ENCODE measurements around the gene NUFIP1. TPM values are rescaled to one million over a fixed set of nuclear protein-coding genes. Genes with fewer than 3 reads are reported as not detected.

The NUFIP1 gene
- polyA plus RNA-seq, 3 donors: 0.83 to 1.1 (median 0.95) TPM

DNA sequence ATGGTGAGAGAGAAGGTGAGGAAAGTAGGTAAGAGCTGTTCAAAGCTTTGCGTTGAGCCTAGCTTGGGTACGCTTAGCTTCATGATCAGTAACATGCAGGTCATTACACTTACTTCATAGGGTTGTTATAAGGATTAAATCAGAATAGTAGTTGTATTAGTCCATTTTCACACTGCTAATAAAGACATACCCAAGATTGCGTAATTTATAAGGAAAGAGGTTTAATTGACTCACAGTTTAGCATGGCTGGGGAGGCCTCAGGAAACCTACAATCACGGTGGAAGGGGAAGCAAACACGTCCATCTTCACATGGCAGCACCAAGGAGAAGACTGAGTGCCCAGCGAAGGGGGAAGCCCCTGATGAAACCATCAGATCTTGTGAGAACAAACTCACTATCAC lies 21.9 kb upstream of the NUFIP1 start:
- no peaks in the 10 kb centered on the region for H3K9me3 ChIP-seq (replicated peaks in 1 of 2; ENCODE audit: control insufficient read depth in 1 of 2, insufficient read depth in 1 of 2, low read length in 2 of 2)
- H3K4me3 ChIP-seq (replicated peaks in 1 of 3; ENCODE audit: low read depth in 2 of 3, low read length in 3 of 3): no peak overlapping the region
- intact Hi-C loops (cut with micrococcal nuclease): no loop called here
- no peaks in the 10 kb centered on the region for H4K20me1 ChIP-seq (ENCODE audit: insufficient read depth, low read length)
- no peak overlapping the region for H3K27ac ChIP-seq (ENCODE audit: low read depth in 1 of 2, low read length in 2 of 2)
- no peak overlapping the region for H3K4me3 Mint-ChIP-seq
- peaks cover 52 to 68% of the 10 kb centered on the region in 2 donors for H3K36me3 Mint-ChIP-seq
- H3K4me2 ChIP-seq (replicated peaks; ENCODE audit: extremely low read depth, low read length, poor library complexity, severe bottlenecking): no peak overlapping the region
- no peaks in the 10 kb centered on the region for H3K27me3 Mint-ChIP-seq (ENCODE audit: low read depth in 3 of 3)
- no peaks in the 10 kb centered on the region for H3K79me2 ChIP-seq (ENCODE audit: insufficient read depth, low read length)
- TF ChIP-seq, protein P1, sequence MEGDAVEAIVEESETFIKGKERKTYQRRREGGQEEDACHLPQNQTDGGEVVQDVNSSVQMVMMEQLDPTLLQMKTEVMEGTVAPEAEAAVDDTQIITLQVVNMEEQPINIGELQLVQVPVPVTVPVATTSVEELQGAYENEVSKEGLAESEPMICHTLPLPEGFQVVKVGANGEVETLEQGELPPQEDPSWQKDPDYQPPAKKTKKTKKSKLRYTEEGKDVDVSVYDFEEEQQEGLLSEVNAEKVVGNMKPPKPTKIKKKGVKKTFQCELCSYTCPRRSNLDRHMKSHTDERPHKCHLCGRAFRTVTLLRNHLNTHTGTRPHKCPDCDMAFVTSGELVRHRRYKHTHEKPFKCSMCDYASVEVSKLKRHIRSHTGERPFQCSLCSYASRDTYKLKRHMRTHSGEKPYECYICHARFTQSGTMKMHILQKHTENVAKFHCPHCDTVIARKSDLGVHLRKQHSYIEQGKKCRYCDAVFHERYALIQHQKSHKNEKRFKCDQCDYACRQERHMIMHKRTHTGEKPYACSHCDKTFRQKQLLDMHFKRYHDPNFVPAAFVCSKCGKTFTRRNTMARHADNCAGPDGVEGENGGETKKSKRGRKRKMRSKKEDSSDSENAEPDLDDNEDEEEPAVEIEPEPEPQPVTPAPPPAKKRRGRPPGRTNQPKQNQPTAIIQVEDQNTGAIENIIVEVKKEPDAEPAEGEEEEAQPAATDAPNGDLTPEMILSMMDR (IDR thresholded peaks at IDR 0.05): no peak
- no peak overlapping the region for H3K9ac ChIP-seq (ENCODE audit: insufficient read depth, low read length, poor library complexity, severe bottlenecking)
- no peaks in the 10 kb centered on the region for H3K27me3 ChIP-seq (ENCODE audit: control insufficient read depth in 2 of 2, insufficient read depth in 2 of 2, low read length in 2 of 2)
- H3K36me3 ChIP-seq (replicated peaks in 1 of 2; ENCODE audit: control insufficient read depth in 1 of 2, insufficient read depth in 2 of 2, low read length in 2 of 2): peaks cover 70 to 100% of the 10 kb centered on the region in 2 donors
- H2AFZ ChIP-seq (ENCODE audit: insufficient read depth, low read depth, low read length, poor library complexity, severe bottlenecking): no peak overlapping the region
- DNase-seq: peak in 1 of 3 donors; percentile 28
- peaks cover 0 to 10% (median 3%) of the 10 kb centered on the region in 7 donors for H3K9me3 Mint-ChIP-seq
- no peaks in the 10 kb centered on the region for H3K4me1 ChIP-seq (ENCODE audit: control insufficient read depth in 1 of 2, insufficient read depth in 2 of 2, low read length in 2 of 2)
- no peaks in the 10 kb centered on the region for H3K4me1 Mint-ChIP-seq
- peak overlapping the region in 2 of 7 donors; percentile 1 to 43 for H3K27ac Mint-ChIP-seq
- WGBS (ENCODE audit: insufficient coverage): no CpG with 5 or more reads among the region's 6 CpGs

DNA sequence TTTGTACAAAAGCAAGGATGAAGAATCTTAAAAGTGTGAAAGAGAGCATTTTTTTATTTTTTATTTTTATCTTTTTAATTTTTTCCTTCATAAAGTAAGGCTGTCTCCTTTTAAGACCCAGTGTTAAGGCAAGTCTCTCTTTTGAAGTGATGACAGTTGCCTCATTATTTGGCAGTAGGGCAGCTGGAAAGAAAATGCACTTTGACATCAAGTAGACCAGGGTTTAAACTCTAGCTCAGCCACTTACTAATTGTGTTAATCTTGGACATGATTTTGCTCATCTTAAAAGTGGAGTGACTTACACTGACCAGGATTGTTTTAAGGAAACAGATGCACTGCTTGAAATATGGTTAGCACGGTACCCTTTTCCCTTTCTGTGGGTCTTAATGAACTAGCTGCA lies 18.6 kb upstream of the NUFIP1 start:
- Mint-ChIP-seq H3K9me3 (peaks cover 0 to 10% (median 3%) of the 10 kb centered on the region in 7 donors), H3K36me3 (peaks cover 46 to 50% of the 10 kb centered on the region in 2 donors), H3K27me3 (ENCODE audit: low read depth in 3 of 3) (no peaks in the 10 kb centered on the region), H3K4me1 (no peaks in the 10 kb centered on the region), H3K4me3 (no peak overlapping the region), H3K27ac (no peak overlapping the region)
- no peak overlapping the region for H2AFZ ChIP-seq (ENCODE audit: insufficient read depth, low read depth, low read length, poor library complexity, severe bottlenecking)
- H3K36me3 ChIP-seq (replicated peaks in 1 of 2; ENCODE audit: control insufficient read depth in 1 of 2, insufficient read depth in 2 of 2, low read length in 2 of 2): peaks cover 60 to 89% of the 10 kb centered on the region in 2 donors
- no peak overlapping the region for H3K4me2 ChIP-seq (replicated peaks; ENCODE audit: extremely low read depth, low read length, poor library complexity, severe bottlenecking)
- no peaks in the 10 kb centered on the region for H3K27me3 ChIP-seq (ENCODE audit: control insufficient read depth in 2 of 2, insufficient read depth in 2 of 2, low read length in 2 of 2)
- H3K4me1 ChIP-seq (ENCODE audit: control insufficient read depth in 1 of 2, insufficient read depth in 2 of 2, low read length in 2 of 2): no peaks in the 10 kb centered on the region
- H3K9me3 ChIP-seq (replicated peaks in 1 of 2; ENCODE audit: control insufficient read depth in 1 of 2, insufficient read depth in 1 of 2, low read length in 2 of 2): no peaks in the 10 kb centered on the region
- TF ChIP-seq, protein P1 (IDR thresholded peaks at IDR 0.05): no peak
- no CpG with 5 or more reads among the region's 1 CpG for WGBS (ENCODE audit: insufficient coverage)
- H3K79me2 ChIP-seq (ENCODE audit: insufficient read depth, low read length): no peaks in the 10 kb centered on the region
- intact Hi-C loops (cut with micrococcal nuclease): no loop called here
- no peak for DNase-seq
- H3K27ac ChIP-seq (ENCODE audit: low read depth in 1 of 2, low read length in 2 of 2): no peak overlapping the region
- H4K20me1 ChIP-seq (ENCODE audit: insufficient read depth, low read length): no peaks in the 10 kb centered on the region
- H3K4me3 ChIP-seq (replicated peaks in 1 of 3; ENCODE audit: low read depth in 2 of 3, low read length in 3 of 3): no peak overlapping the region
- H3K9ac ChIP-seq (ENCODE audit: insufficient read depth, low read length, poor library complexity, severe bottlenecking): no peak overlapping the region
